RWPE2 (cell line): ENCODE data around the gene MFSD2A.
"Not testable (repeated sequence)": the region's sequence is repeated elsewhere in the genome, so short reads cannot be mapped to it uniquely, and the experiment has no call there.

Source experiments
- ATAC-seq: fragments of 200-7000 bp; cut with Tn5 transposase; 3 replicates; pipeline ENCODE4 v1.9.1; 2021; ENCODE audit warnings: low read depth
- DNase-seq: peaks from one replicate; pipeline ENCODE4 v3.0.0-alpha.2; 2020; ENCODE audit warnings: low spot score
- H3K27ac ChIP-seq: fragments of 450-650 bp; 2 replicates; pipeline ENCODE4 v1.5.1; 2017; ENCODE audit warnings: mild to moderate bottlenecking; ENCODE audit not compliant: poor library complexity, severe bottlenecking
- H3K27me3 ChIP-seq: fragments of 250-450 bp; sonication (Bioruptor Pico); 2 replicates; pipeline ENCODE4 v1.5.1; 2021; ENCODE audit warnings: mild to moderate bottlenecking, moderate library complexity; ENCODE audit not compliant: insufficient read depth, poor library complexity, severe bottlenecking
- H3K36me3 ChIP-seq: fragments of 250-450 bp; sonication (Bioruptor Pico); 2 replicates; pipeline ENCODE4 v1.5.1; 2020; ENCODE audit warnings: low read depth, mild to moderate bottlenecking, moderate library complexity
- H3K4me1 ChIP-seq: fragments of 250-450 bp; sonication (Bioruptor Pico); 2 replicates; pipeline ENCODE4 v1.5.1; 2021; ENCODE audit warnings: mild to moderate bottlenecking, moderate library complexity; ENCODE audit not compliant: insufficient read depth, poor library complexity, severe bottlenecking
- H3K4me3 ChIP-seq: fragments of 250-450 bp; sonication (Bioruptor Pico); 2 replicates; pipeline ENCODE4 v1.5.1; 2021; ENCODE audit warnings: mild to moderate bottlenecking, moderate library complexity; ENCODE audit not compliant: severe bottlenecking
- H3K9me3 ChIP-seq: fragments of 250-450 bp; sonication (Bioruptor Pico); 2 replicates; pipeline ENCODE4 v1.5.1; 2021; ENCODE audit warnings: mild to moderate bottlenecking, moderate library complexity; ENCODE audit not compliant: severe bottlenecking
- CTCF ChIP-seq: fragments of 450-650 bp; IDR thresholded peaks from one replicate; pipeline ENCODE4 v1.5.1; 2017; ENCODE audit warnings: mild to moderate bottlenecking, moderate library complexity; ENCODE audit not compliant: poor library complexity, severe bottlenecking

MFSD2A gene

DNA sequence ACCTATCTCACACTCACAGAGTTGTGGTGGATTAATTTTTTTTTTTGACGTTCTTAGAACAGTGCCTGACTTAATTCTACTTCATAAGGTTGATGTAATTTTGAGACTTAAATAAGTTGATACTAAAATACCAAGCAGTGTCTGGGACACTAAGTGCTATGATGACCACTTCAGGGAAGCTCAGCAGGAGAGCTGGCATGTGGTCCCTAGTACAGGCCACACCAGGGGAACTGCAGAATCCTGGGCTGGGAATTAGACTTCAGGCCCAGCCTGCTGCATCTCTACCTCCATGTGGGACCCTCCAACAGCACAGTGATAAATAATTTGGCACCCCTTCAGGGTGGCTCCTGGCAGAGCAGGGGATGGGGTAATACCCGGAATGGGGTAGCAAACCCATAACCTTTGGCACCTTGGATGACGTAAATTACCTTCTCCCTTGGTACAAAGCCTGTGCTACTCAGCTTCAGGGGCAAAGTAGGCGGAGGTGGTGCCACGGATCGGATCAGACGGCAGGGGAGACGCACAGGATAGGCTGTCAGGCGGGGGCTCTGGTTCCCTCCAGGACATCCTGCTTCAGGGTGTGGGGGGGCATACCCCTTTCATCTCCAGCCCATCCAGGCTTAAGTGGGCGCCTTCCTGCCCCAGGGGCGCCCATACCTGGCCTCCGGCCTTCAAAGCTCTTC is 4.8 kb downstream of the MFSD2A start:
- no peak for TF ChIP-seq CTCF
- H3K27ac ChIP-seq = peak overlapping the region; percentile 57
- no peak for ATAC-seq
- H3K4me1 ChIP-seq = peaks cover 21% of the 10 kb centered on the region
- no peak for DNase-seq
- peaks cover 74% of the 10 kb centered on the region for H3K36me3 ChIP-seq
- no peaks in the 10 kb centered on the region for H3K27me3 ChIP-seq
- H3K9me3 ChIP-seq = no peaks in the 10 kb centered on the region
- no peak overlapping the region for H3K4me3 ChIP-seq

GRCh38 chr1:39960431-39960958 is 5.5 kb downstream of the MFSD2A start:
- TF ChIP-seq CTCF = no peak
- peaks cover 21% of the 10 kb centered on the region for H3K4me1 ChIP-seq
- H3K36me3 ChIP-seq = peaks cover 82% of the 10 kb centered on the region
- no peak overlapping the region for H3K4me3 ChIP-seq
- peak; percentile 74 for DNase-seq
- H3K27ac ChIP-seq = peak overlapping the region; percentile 57
- H3K27me3 ChIP-seq = no peaks in the 10 kb centered on the region
- ATAC-seq = peak; percentile 47
- no peaks in the 10 kb centered on the region for H3K9me3 ChIP-seq

DNA sequence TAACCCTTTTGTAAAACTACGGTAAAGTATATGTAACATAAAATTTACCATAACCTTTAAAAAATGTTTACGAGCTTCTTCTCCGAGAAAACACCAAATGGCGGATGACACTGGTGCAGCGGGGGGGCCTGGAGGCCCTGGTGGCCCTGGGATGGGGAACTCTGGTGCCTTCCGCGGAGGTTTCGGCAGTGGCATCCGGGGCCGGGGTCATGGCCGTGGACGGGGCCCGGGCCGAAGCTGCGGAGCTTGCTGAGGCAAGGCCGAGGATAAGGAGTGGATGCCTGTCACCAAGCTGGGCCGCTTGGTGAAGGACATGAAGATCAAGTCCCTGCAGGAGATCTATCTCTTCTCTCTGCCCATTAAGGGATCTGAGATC is 7.5 kb downstream of the MFSD2A start:
- Histone ChIP-seq H3K4me1 (peaks cover 18% of the 10 kb centered on the region), H3K36me3 (peaks cover 93% of the 10 kb centered on the region), H3K4me3 (no peak overlapping the region), H3K27me3 (no peaks in the 10 kb centered on the region), H3K9me3 (no peaks in the 10 kb centered on the region), H3K27ac (no peak overlapping the region)
- TF ChIP-seq CTCF = no peak
- ATAC-seq = no peak
- no peak for DNase-seq

- DNase-seq, H3K27me3 ChIP-seq, H3K27ac ChIP-seq, H3K4me3 ChIP-seq, ATAC-seq, H3K9me3 ChIP-seq: not testable (repeated sequence)
- Histone ChIP-seq H3K4me1 (peaks cover 18% of the 10 kb centered on the region), H3K36me3 (peaks cover 93% of the 10 kb centered on the region)
Observed at GRCh38 chr1:39962964-39963363, 8.0 kb downstream of the MFSD2A start.

DNA sequence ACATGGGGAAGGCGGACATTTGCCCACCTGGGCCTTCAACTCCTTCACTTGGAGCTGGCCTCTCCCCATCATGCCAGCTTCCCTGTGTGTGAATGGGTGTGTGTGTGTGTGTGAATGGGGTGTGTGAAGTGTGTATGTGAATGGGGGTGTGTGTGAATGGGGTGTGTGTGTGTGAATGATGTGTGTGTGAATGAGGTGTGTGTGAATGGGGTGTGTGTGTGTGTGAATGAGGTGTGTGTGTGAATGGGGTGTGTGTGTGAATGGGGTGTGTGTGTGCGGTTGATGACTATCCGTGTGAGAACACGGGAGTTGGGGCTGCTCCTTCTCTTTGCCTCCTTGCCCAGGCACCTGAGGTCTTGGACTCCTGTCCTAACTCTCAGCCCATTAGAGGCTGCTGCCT is 9.6 kb downstream of the MFSD2A start:
- Histone ChIP-seq H3K36me3 (peaks cover 95% of the 10 kb centered on the region), H3K4me3 (no peak overlapping the region), H3K9me3 (no peaks in the 10 kb centered on the region), H3K27ac (no peak overlapping the region), H3K27me3 (no peaks in the 10 kb centered on the region), H3K4me1 (peaks cover 25% of the 10 kb centered on the region)
- ATAC-seq = no peak
- DNase-seq = no peak
- no peak for TF ChIP-seq CTCF
